NCI-H2196 treated with DMSO at 0.1 percent for 48 hours (cell line): ENCODE data around the gene ZNF407.

Experiments
- DNase-seq: peaks from one replicate; lab custom pipeline; 2025; ENCODE audit not compliant: unreplicated experiment; lab: John Stamatoyannopoulos, UW

Gene ZNF407

DNA sequence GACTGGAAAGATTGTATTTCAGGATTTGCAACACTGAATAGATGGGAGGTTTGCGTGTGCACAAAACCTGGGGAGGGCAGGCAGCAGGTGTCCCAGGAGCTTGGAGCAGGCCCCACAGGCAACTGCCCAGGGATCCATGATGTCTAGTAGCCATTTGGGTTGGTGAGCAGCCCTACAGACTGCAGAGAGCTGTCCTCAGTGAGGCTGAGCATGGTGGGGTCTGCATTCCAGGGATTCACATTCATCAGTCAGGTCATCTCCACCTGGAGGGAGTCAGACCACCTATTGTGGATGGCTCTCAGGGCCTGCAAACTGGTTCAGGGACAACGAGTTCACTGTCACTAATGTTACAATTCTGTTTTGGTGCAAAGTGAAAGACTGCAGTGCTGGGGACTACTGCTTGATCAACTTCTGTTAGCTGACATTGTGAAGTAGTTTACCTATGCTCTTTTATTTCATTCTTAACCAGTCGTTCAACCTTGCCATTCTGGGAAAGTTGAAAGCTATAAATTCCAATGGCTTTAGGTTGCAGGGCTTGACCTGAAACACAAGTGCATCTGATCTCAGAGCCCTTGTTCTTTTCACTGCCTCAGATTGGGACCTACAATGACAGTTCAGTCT, 222.6 kb downstream of the ZNF407 start:
- no peak for DNase-seq

DNA sequence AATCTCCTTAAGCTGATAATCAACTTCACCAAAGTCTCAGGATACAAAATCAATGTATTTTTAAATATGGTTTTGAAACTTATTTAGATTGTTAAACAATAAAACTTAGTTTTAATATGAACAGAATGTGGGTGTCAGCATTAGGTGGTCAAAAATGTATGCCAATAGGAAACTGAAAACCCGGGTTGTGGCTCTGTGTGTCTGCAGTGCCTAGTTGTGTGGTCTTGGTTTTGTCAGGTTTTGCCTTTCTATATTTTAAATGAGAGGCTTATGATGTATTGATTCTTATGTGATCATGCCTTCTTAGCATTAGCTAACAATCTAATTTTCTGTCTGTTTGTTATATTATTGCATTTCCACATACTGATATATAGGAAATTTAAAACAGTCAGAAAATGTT, 227.8 kb downstream of the ZNF407 start:
- DNase-seq, result no peak

GRCh38 chr18:74826572-74826971, 228.9 kb downstream of the ZNF407 start:
- no peak for DNase-seq

DNA sequence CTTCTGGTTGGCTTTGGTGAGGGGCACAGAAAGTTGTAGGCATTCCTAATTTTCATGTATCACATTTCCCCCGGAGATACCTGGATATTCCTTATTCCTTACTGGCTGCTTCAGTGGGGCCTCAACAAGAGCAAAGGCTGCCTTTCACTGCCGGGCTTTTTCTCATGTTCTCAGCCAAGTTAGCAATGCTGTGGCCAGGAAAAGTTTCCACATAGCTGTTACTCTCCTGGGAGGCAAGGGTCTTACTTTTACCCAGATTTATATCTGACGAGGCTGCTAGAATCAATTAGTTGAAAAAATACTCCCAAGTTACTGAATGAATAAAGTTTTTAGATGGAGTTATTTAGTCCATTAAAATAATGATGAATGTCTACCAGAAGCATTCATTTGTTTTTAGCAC, 230.5 kb downstream of the ZNF407 start:
- no peak for DNase-seq

DNA sequence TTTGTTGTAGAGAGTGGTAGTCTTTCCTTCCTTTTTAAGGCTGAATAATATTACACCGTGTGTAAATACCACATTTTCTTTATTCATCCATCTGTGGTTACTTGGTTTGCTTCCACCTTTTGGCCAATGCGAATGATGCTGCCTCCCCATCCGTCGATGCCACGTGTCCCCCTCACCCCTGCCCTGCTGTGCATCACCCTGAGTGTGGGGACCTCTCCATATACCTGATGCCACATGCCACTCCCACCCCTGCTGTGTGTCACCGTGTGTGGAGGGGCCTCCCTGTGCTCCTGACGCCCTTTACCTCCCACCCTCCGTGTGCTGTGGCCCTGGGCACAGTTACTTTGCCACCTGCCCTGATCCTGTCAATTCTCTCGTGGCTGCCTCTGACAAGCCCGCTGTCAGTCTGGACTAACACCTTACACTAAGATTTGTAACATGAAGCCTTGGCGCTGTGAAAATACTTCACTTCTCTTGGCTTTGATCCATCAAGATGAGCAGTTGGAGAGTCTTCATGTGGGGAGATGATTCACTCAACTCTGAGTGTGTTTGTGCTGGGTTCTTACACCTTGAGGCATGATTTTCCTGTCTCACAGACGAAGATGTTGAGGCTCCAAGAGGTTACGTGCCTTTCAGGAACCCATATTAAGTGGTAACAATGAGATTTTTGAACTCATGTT, 234.0 kb downstream of the ZNF407 start:
- DNase-seq, result no peak

DNA sequence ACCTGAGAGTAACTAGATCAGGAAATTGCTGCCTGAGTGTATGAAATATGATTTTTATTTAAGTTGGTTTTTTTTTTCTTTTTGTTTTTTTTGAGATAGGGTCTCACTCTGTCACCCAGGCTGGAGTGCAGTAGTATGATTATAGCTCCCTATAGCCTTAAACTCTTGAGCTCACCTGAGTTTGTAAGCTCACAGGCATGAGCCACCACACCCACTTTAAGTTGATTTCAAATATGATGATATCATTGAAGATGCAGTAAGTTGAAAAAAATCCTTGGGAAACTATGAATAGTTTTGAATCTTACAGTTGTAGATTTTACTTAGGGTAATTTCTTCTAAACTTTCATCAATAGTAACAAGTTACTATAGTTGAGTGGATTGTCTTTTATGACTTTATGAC, 234.7 kb downstream of the ZNF407 start:
- no peak for DNase-seq

- DNase-seq, result no peak
Observed at GRCh38 chr18:74832999-74833398, 235.3 kb downstream of the ZNF407 start.

GRCh38 chr18:74834424-74835309, 237.0 kb downstream of the ZNF407 start:
- DNase-seq, result no peak

GRCh38 chr18:74836296-74837139, 238.8 kb downstream of the ZNF407 start:
- peak; percentile 7 for DNase-seq

- no peak for DNase-seq
Observed at GRCh38 chr18:74840492-74841167, 243.0 kb downstream of the ZNF407 start.

GRCh38 chr18:74841248-74841647, 243.6 kb downstream of the ZNF407 start:
- DNase-seq, result no peak

GRCh38 chr18:74849301-74849700, 251.6 kb downstream of the ZNF407 start:
- DNase-seq, result no peak

- no peak for DNase-seq
Observed at GRCh38 chr18:74856434-74856833, 258.8 kb downstream of the ZNF407 start.

GRCh38 chr18:74856928-74857327, 259.3 kb downstream of the ZNF407 start:
- DNase-seq, result no peak

DNA sequence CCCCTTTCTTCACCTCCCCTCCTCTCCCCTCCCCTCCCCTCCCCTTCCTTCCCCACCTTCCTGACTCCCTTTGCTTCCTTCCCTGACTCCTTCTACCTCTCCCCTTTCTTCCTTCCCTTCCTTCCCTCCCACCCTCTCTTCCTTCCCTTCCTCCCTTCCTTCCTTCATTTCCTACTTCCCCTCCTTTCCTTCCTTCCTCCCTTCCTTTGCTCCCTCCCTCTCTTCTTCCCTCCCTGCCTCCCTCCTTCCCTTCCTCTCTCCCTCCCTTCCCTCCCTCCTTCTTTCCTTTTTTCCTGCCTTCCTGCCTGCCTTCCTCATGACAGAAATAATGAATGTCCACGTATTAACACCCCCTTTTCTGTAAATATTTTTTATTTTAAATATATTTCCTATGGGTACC, 260.2 kb downstream of the ZNF407 start:
- no peak for DNase-seq

DNA sequence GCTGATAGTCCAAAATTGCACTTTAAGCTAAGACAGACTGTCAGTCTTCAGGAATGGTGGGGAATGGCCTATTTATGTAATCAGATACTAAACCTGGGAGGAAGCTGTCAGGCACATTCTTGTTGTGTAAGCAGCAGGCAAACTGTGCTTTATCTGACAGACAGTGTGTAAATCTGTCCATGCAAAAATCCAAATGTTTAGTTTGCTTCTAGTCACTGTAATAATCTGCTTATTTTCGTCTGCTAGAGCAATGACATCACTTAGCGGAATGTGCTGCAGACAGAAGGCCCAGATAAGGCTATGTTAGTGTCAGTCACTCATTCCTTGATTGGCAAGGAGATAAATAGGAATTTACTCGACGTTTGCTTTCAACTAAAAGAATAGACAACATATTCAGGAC, 263.5 kb downstream of the ZNF407 start:
- no peak for DNase-seq

DNA sequence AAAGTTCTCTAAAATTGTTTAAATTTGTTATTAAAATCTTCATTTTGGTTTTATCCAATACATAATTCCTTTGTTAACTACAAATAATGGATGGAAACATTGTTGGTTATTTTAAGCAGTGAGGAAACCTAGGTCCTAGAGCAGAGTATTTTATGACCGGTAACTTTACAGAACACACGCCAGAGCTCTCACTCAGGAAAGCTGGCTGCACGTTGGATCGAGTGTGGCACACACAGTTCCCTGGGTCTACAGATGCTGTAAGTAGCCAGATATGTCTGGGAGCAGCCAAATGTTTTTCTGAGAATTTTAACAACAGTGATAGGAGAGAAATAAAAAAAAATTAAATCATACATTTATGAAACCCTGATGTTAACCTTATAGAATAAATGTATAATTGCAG, 264.4 kb downstream of the ZNF407 start:
- no peak for DNase-seq

DNA sequence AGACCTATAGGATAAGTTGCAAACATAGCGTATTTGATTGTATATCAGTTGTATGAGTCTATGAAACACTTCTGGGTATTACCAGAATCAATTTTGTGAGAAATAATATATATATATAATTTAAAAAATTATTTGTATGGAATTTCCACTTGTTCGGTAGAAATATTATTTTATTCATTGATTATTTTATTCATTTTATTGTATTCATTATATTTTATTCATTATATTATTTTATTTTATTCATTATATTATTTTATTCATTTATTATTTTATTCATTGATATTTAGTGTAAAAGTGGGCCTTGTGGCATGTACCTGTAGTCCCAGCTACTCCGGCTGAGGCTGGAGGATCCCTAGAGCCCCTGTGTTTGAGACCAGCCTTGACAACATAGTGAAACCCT, 268.9 kb downstream of the ZNF407 start:
- DNase-seq, result no peak

DNA sequence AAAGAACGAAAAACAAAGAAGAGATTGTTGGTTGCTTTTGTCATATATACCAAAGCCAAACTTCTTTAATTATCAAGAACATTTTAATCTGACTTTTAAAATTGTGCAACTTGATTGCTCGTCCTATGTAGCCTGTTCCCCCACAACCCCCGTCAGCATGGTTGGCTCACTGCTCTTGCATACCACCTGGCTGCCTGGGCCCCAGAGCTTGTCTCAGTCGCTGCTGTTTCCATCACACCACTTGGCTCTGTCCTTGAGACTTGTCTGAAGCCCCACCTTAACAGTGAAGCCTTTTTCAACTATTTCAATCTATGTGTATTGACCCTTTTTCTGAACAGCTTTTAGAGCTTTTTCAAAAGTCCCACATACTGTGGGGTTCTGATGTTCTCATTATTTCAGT, 270.8 kb downstream of the ZNF407 start:
- DNase-seq, result no peak
